GM18873 (cell line): ENCODE results near the gene ZNF469.

Experiments used
- ATAC-seq: cut with Tn5 transposase; IDR thresholded peaks from one replicate; pipeline ENCODE4 v1.9.1; 2021; ENCODE audit warnings: mild to moderate bottlenecking, moderate library complexity, moderate number of reproducible peaks; ENCODE audit not compliant: unreplicated experiment, low FRiP score

The ZNF469 gene

GRCh38 chr16:88389191-88389590 lies 6.4 kb downstream of the ZNF469 start:
- no peak for ATAC-seq

- no peak for ATAC-seq
Measured at GRCh38 chr16:88389621-88390160, 6.9 kb downstream of the ZNF469 start.

DNA sequence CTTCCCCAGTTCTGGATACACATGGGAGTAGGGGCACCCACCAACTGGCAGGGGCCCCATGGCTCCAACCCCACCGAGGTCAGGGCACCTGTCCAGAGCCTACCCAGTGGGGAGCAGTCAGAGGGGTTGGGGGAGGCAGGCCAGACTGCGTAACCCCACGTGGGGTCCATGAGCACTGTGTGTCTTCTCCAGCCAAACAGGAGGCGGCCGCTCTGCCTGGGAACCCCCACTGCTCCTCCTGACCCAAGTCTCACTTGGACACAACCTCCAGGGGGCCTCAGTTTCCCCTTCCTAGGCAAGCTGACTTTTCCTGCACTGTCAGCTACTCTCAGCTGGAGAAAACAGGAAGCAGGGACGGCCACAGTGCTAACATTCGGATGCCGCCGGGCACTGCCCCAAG lies 7.5 kb downstream of the ZNF469 start:
- no peak for ATAC-seq

DNA sequence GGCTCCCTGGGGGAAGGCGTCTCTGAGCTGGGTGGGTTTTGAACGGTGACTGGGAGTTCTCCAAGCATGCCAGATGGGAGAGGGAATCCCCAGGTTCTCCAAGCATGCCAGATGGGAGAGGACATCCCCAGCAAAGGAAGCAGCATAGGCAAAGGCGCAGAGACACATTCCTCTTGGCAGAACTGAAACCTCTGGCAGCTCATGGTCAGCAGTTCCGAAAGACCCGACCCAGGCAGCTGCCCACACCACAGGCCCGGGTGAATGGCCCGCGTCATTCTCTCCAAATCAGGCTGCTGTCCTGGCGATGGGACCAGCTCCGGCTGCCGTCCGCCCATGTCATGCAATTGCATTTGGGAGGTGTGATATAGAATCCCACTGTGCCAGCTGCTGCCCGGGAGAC lies 8.0 kb downstream of the ZNF469 start:
- no peak for ATAC-seq

DNA sequence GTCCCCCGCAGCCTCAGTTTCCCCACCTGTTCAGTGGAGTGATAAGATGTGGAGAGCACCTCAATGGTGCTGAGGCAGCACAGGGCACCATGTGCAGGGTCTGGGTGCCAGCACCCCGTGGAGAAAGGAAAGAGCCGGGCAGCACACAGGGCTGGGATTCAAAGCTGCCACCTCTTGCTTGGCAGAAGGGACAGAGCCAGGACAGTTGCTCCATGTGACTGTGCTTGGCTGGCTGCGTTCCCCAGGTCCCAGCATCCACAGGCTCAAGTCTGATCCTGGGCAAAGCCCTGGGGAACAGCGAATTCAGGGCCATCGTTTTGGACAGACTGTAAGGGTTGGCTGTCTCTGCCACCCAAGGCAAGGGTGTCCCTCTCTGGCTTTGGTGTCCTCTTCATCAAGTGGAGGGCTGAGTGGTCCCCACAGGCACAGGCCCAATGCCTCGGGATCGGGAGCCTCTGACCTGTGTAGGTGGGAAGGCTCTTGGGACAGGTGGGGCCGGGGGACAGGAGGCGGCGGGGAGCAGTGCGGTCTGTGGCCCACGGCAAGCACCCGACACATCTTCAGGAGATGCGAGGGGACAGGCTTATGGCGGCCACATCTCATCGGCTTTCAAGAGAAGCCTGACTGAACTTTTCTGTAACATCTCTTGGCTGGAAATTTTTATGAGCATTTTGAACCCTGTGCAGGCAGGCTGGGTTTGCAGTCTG lies 8.5 kb downstream of the ZNF469 start:
- no peak for ATAC-seq

DNA sequence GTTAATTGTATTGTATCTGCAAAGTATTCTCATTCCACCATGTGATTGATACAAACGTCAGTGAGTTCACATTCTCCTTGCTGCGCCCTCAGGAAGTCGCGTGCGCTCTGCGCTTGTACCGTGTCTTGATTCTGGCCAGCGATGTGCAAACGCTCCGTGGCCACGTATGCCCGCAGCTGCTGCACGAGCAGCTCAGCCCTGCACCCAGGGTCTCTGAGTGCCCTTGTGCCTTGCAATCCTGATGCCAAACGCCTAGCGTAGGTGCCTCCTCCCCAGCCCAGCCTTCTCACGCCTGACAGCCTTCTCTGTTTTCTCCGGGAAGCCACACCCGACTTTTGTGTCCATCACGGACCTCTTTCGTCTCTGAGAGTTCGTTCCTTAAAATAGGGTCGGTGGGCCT lies 9.4 kb downstream of the ZNF469 start:
- no peak for ATAC-seq

DNA sequence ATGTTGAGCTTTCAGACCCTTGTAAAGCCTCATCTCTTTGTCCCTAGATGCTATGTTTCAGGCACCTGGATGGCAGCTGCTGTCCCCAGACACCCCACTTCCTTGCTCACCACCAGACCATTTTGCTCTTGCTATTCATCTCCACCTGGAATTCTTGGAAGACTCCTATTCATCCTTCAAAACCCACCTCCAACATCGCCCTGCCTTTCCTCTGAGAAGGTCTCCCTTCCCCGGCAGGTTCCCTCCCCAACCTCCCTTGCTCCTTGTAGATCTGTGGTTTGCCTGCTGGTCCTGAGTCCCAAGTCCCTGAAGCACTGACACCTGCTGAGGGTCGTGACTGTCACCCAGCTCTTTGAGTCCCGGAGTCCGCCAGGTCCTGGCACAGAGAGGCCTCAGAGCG lies 9.9 kb downstream of the ZNF469 start:
- no peak for ATAC-seq

DNA sequence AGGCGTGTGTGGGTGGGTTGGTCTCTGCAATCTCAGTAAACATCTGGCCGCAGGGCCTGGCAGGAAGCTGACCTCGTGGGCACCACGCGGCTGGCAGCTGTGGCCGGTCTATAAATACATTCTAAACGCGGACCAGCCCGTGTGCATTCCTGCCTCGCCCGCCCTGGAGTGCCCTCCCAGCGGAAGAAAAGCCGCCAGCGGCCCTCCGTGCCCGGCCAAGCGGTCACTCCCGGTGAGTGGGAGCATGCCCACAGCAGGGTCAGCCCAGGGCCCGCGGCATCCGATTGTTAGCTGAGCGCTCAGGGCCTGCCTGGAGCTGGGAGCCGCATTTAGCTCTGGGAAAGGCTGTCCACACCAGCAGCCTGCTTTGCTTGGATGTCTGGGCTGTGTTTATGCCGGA lies 10.3 kb downstream of the ZNF469 start:
- no peak for ATAC-seq

- ATAC-seq: no peak
Measured at GRCh38 chr16:88393571-88393970, 10.8 kb downstream of the ZNF469 start.

- ATAC-seq: no peak
Measured at GRCh38 chr16:88394426-88394825, 11.7 kb downstream of the ZNF469 start.

DNA sequence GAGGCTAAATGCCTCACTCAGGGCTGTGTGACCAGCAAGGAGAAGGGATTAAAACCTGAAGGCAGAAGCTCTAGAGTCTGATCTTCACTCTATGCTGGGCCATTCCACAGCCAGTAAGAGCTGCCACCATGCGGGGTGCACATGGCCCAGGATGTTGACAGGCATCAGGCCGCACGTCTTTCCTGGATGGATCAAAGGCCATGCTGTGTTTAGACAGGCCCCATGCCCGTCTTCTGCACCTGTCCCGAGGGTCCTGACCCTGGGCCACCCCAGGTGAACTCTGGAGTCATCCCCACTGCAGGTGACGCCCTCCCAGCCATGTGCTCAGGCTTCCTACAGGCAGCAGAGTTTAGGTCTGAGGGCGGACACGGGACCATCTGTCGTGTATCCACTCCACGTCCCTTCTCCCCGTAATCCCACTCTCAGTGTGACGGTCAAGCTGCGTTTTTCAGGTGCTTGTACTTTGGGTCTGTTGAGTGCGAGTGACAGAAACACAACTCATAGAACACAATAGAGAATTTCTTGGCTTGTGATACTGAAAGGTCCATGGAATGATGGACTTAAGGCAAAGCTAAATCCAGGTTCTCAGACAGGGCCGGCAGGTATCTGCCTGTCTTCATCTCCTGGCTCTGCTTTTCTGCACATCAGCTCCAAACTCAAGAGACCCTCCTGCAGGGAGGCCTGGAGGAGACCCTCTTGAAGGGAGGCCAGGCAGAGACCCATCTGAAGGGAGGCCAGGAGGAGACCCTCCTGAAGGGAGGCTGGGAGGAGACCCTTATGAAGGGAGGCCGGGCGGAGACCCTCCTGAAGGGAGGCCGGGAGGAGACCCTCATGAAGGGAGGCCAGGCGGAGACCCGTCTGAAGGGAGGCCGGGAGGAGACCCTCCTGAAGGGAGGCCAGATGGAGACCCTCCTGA lies 13.2 kb downstream of the ZNF469 start:
- ATAC-seq: no peak

- ATAC-seq: no peak
Measured at GRCh38 chr16:88398170-88398873, 15.6 kb downstream of the ZNF469 start.

DNA sequence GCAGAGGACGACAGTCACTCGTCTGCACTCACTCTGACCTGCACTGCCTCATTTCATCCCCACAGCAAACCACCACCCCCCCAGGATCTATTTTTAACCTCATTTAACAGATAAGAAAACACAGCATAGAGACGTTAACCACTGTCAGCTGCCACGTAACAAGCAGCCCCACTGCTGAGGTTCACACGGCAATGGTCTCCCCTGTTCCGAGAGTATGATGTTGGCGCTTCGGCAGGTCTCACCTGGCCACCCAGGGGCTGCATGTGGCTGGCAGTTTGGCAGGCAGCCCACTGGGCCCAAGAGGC lies 16.1 kb downstream of the ZNF469 start:
- no peak for ATAC-seq

DNA sequence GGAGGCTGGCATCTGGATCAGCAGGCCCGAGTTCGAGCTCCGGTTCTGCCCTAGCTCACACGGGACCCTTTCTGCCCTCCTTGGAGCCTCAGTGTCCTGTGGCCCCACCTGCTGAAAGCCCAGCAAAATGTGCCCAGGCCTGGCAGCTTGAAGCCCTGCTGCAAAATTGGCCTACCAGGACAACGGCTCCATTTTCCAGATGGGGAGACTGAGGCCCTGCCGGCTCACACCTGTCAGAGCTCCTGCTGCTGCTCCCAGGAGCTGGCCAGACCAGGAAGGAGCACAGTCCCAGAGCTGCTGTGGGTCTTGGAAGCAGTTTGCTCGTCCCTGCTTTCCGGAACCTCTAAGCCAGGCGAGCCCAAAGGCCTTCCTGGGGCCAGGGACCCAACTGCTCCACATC lies 17.4 kb downstream of the ZNF469 start:
- ATAC-seq: no peak

DNA sequence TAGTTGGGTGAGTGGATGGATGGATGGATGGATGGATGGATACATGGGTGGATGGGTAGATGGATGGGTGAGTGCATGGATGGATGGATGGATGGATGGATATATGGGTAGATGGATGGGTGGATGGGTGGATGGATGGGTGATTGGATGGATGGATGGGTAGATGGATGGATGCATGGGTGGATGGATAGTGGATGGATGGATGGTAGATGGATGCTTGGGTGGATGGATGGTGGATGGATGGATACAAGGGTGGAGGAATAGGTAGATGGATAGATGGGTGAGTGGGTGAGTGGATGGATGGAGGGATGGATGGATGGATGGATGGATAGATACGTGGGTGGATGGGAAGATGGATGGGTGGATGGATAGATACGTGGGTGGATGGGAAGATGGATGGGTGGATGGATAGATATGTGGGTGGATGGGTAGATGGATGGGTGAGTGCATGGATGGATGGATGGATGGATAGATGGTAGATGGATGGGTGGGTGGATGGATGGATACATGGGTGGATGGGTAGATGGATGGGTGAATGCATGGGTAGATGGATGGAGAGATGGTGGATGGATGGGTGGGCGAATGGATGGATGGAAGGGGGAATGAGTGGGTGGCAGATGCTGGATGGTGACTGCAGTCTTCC lies 19.0 kb downstream of the ZNF469 start:
- ATAC-seq: no peak

- ATAC-seq: no peak
Measured at GRCh38 chr16:88402551-88403240, 19.9 kb downstream of the ZNF469 start.

- ATAC-seq: no peak
Measured at GRCh38 chr16:88403794-88404581, 21.2 kb downstream of the ZNF469 start.

GRCh38 chr16:88404769-88405168 lies 22.0 kb downstream of the ZNF469 start:
- ATAC-seq: no peak
